Measurements from ENCODE around the gene ZBTB16. TPM values are rescaled to one million over a fixed set of nuclear protein-coding genes. Genes with fewer than 3 reads are reported as not detected.

Gene ZBTB16
- total and polyA plus RNA-seq, 11 donors: 15.3 to 130 (median 62.8) TPM

DNA sequence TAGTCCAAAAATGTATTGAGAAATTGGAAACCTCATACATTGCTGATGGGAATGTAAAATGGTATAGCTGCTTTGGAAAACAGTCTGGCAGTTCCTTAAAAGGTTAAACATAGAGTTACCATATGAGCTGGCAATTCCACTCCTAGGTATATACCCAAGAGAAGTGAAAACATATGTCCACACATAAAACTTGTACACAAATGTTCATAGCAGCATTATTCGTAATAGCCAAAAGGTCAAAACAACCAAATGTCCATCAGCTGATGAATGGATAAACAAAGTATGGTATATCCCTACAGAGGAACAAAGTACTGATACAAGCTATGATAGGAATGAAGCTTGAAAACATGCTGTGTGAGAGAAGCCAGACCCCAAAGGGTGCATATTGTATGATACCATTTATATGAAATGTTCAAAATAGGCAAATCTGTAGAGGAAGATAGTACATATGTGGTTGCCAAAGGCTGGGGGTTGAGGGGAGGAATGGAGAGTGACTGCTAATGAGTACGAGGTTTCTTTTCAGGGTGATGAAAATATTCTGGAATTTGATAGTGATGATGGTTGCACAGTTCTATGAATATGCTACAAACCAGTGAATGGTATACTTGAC, 85.8 kb downstream of the ZBTB16 start:
- WGBS, 4 donors: 72 to 86% (median 79%) methylated on average over 2 of the region's 2 CpGs
- intact Hi-C loops (cut with DNase I): loop anchor here in 1 of 10 donors (5.0 kb wide), 1 partner anchor 33 kb away; no protein-coding TSS in a partner anchor
- no peak for ATAC-seq

DNA sequence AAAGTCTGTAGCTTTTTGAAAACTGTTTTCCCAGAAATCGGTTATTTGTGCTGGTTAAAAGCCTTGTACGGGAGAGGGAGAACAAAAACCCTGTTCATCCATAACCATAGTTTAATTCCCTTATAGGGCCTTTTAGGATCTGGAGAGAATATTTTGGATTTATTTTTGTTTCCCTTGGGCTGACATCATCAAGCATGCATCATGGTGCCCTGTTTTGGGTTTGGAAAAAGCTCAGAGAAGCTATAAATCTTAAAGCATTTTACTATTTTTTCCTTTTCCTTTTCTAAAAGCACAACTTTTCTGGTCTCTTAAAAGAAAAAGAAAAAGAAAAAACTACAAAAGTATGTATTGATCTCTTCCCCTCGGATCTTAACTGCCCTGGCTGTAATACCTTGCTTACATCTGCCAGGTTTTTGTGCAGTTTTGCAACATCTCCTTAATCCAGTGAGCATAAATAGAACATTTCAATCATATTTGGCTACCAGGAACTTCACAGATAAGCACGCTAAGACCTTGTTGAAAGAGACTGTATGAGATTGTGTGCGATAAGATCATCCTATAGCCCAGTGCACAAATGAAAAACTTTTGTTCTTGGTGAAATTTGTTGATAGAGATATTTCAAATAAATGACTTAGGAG, 88.0 kb downstream of the ZBTB16 start:
- TF ChIP-seq, protein P1, sequence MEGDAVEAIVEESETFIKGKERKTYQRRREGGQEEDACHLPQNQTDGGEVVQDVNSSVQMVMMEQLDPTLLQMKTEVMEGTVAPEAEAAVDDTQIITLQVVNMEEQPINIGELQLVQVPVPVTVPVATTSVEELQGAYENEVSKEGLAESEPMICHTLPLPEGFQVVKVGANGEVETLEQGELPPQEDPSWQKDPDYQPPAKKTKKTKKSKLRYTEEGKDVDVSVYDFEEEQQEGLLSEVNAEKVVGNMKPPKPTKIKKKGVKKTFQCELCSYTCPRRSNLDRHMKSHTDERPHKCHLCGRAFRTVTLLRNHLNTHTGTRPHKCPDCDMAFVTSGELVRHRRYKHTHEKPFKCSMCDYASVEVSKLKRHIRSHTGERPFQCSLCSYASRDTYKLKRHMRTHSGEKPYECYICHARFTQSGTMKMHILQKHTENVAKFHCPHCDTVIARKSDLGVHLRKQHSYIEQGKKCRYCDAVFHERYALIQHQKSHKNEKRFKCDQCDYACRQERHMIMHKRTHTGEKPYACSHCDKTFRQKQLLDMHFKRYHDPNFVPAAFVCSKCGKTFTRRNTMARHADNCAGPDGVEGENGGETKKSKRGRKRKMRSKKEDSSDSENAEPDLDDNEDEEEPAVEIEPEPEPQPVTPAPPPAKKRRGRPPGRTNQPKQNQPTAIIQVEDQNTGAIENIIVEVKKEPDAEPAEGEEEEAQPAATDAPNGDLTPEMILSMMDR (IDR thresholded peaks at IDR 0.05): no peak
- no peak for TF ChIP-seq POLR2A (IDR thresholded peaks at IDR 0.05)
- intact Hi-C loops (cut with DNase I): loop anchor here in 1 of 10 donors (5.0 kb wide), 1 partner anchor 35 kb away; no protein-coding TSS in a partner anchor
- no peaks in the 10 kb centered on the region for H3K36me3 ChIP-seq
- no peak overlapping the region for H3K4me3 ChIP-seq
- 49 to 60% (median 55%) methylated on average over 5 of the region's 5 CpGs for WGBS, 4 donors
- no peaks in the 10 kb centered on the region for H3K27me3 ChIP-seq
- no peaks in the 10 kb centered on the region for H3K9me3 ChIP-seq
- no peak for DNase-seq
- H3K27ac ChIP-seq: peak overlapping the region; percentile 1 to 83 (median 44)
- H3K4me1 ChIP-seq: peaks cover 12 to 100% (median 78%) of the 10 kb centered on the region in 12 donors
- no peak for ATAC-seq

More for the DNA sequence above, 85.8 kb downstream of the ZBTB16 start:
- no peaks in the 10 kb centered on the region for H3K9me3 ChIP-seq
- no peak overlapping the region for H3K4me3 ChIP-seq
- H3K4me1 ChIP-seq: peaks cover 30 to 100% (median 76%) of the 10 kb centered on the region in 12 donors
- TF ChIP-seq POLR2A (IDR thresholded peaks at IDR 0.05): no peak
- TF ChIP-seq, protein P1 (IDR thresholded peaks at IDR 0.05): no peak
- H3K27me3 ChIP-seq: no peaks in the 10 kb centered on the region
- no peak for DNase-seq
- peaks cover 0 to 7% (median 0%) of the 10 kb centered on the region in 9 donors for H3K36me3 ChIP-seq
- peak overlapping the region in 4 of 12 donors; percentile 26 to 60 (median 48) for H3K27ac ChIP-seq

DNA sequence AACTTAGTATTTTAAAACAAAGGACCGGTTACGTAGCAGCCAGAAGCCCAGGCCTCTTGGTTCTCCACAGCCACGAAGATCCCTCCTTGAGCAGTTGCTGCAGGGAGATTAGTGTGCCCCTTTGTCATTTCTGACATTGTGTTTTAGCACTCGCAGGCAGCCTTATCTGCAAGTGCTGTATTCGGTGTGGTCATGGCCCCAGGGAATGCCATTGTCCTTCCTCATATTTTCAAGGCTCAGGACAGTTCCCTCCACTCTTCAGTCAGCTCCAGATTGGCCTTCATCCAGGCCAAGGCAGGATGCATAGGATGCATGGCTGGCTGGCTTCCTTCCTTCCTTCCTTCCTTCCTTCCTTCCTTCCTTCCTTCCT, 88.5 kb downstream of the ZBTB16 start:
- no peaks in the 10 kb centered on the region for H3K9me3 ChIP-seq
- no peaks in the 10 kb centered on the region for H3K36me3 ChIP-seq
- intact Hi-C loops (cut with DNase I): loop anchor here in 1 of 10 donors (5.0 kb wide), 1 partner anchor 36 kb away; no protein-coding TSS in a partner anchor
- 30 to 37% (median 32%) methylated on average over 5 of the region's 5 CpGs for WGBS, 4 donors
- H3K4me1 ChIP-seq: peaks cover 10 to 100% (median 77%) of the 10 kb centered on the region in 12 donors
- DNase-seq: peak in 1 of 5 donors; percentile 63
- H3K27ac ChIP-seq: peak overlapping the region in 11 of 12 donors; percentile 1 to 83 (median 45)
- no peak overlapping the region for H3K4me3 ChIP-seq
- TF ChIP-seq, protein P1 (IDR thresholded peaks at IDR 0.05): no peak
- no peak for TF ChIP-seq POLR2A (IDR thresholded peaks at IDR 0.05)
- H3K27me3 ChIP-seq: no peaks in the 10 kb centered on the region
- peak in 3 of 4 donors; percentile 42 to 54 (median 47) for ATAC-seq

Measured in heart left ventricle (tissue), 16 donors.